SHP77 (cell line): ENCODE measurements around the gene ADH1C.
"Not testable (repeated sequence)": the region's sequence is repeated elsewhere in the genome, so short reads cannot be mapped to it uniquely, and the experiment has no call there.

ENCODE experiments used
- DNase-seq, 2 experiments: peaks; one replicate each; lab custom pipeline; 2025; lab: John Stamatoyannopoulos, UW

ADH1C gene

DNA sequence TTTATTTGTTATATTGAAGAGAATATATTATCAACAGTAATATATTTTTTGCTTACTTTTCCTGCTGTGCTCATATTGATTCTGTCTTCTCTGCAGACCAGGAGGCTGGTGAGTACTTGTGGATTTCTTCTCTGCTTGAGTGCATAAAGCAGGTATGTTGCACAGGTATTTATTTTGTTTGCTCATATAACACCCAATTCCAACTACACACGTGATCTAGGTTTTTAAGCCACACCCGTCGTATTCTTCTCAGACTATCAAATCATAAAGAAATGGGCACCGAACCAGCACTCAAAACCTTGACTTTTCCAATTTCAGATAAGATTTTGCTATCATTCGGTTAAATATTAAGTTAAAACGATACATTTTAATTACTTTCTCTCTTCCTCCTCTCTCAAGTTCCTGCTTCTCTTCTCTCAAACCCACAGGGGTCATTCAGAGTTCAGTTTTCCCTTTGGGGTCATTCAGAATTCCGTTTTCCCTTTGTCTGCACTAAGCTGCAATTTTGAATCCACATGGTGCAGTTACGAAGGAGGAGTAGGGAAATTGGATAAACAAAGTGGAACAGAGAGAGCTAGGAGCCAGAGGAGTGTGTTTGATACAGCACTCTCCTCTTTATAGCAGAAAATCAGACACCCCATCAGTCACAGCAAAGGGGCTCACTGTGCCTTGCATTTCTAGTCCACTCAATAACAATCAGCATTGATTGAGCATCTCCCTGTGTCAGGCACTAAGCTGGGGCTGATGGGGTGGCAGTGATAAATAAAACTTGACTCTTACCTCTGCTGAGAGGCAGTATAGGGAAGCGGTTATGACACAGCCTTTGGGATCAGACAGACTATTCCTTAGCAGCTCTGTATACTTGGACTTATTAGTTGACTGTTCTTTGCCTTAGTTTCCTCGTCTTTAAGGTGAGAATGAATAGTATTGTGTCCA, at the start of gene ADH1C:
TSS of gene ADH1C (minus strand) at position 145 of the 936 bp plus-strand sequence. CDS start at position 74, 71 bp downstream.
- DNase-seq = no peak

DNA sequence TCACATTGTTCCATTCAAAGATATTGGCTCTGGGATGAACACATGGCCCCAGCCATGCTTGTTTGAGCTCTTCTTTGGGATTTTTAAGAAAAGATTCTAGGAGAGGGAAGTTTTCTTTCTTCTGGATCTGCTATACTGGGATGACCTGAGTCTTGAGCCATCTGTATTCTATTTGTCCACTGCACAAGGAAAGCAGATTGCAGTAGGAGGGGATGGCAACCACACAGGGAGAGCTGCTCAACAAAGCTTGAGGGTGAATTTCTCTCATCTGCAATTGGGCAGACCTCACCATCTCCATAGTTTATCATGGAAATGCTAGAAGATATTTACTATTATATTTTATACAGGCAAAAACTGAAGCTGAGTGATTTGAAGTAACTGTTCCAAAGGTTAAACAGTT, 48.3 kb upstream of the ADH1C start:
- DNase-seq = no peak

DNA sequence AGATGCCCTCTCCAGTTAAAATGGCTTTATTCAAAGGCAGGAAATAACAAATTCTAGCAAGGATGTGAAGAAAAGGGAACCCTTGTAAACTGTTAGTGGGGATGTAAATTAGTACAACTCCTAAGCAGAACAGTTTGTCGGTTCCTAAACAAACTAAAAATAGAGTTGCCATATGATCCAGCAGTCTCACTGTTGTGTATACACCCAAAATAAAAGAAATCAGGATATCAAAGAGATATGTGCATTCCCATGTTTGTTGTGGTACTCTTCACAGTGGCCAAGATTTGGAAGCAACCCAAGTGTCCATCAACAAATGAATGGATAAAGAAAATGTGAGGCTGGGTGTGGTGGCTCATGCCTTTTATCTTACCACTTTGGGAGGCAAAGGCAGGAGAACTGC, 46.5 kb upstream of the ADH1C start:
- no peak for DNase-seq

DNA sequence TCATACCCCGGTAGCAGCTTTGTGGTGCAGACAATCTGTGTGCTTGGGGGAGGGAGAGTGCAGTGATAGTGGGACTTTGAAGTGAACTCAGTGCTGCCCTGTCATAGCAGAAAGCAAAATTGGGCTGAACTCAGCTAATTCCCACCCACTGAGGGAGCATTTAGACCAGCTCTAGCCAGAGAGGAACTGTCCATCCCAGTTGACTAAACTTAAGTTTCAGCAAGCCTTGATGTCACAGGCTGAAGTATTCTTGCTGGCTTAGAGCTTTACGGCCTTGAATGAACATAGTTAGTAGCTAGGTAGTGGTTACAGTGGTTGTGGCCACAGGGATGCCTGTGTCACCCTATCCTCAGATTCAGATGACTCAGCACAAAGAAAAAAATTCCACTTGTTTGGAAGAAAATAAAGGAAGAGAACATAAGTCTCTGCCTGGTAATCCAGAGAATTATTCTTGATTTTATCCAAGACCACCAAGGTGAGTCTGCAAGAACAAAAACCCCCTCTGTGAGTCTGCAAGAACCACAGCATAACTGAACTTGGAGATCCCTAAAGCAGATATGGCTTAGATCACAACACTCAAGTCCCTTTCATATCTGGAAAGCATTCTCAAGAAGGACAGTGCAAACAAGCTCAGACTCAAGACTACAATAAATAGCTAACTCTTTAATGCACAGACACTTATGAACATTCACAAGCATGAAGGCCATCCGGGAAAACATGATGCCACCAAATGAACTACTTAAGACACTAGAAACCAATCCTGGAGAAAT, 43.2 kb upstream of the ADH1C start:
- no peak for DNase-seq

DNA sequence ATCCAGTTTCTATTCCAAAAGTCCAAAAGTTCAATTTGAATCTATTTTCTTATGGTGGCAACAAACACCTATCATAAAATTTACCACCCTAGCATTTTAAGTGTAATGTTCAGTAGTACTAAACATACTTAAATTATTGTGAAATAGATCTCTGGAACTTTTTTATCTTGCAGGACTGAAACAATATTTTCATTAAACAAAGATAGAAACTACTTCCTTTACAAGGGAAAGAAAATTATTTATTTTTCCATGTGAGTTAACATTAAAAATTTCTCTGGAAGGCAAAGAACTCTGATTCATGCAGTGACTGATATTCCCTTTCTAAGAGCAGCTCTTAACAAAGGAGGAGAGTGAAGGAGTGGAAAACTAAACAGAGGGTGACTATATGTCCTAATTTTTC, 42.4 kb upstream of the ADH1C start:
- DNase-seq = no peak

DNA sequence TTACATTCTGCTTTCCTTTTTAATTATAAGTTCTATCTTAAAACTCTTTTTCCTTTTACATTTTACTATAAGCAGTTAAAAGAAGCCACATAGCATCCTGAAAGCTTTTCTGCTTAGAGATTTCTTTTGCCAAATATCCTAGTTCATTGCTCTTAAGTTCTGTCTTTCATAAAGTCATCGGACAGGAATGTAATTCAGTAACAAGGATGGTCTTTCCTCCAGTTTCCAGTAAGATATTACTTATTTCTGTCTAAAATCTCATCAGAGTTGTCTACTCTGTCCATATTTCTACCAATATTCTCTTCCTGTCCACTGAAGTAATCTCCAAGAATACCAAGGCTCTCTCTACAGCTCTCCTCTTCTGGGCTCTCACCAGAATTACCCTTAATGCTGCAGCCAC, 37.5 kb upstream of the ADH1C start:
- no peak for DNase-seq

DNA sequence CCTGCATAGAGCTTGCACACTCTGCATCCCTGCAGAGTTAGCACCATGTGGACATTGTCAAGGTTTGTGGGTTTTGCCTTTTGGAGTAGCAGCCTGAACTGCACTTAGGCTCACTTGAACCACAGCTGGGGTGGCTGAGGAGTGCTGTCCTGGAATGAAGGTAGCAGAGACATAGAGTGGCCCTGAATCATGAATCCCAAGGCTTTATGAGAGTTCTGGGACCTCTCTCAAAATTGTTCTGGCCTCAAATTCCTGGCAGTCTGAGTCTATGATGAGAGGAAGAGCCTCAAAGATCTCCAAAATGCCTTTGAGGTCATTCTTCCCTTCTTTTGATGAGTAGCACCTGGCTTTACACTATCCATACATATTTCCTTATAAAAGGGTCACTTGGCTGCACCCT, 37.1 kb upstream of the ADH1C start:
- no peak for DNase-seq

DNA sequence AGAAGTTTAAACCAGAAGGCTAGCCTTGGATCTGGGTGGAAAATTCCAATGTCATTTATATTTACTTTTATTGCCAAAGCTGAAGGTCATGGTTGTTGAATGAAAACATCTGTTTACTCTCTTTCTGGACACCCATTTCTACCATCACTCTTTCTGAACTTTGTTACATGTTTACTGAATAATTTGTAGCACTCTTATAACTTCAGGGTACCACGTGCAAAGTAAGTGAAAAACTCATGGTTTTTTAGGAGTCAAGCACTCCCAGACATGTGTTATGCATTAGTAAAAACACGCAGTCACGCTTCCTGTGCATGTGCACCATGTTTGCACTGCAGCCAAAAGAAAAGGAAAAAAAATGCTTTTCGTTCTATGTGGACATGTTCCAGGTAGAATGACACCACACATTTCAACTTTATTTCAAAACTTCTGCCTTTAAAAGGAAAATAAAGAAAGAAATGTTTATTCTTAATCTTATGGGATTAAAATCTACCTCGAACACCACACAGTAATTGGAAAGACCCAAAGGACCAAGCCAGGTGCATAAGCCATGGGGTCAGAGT, 31.4 kb upstream of the ADH1C start:
- DNase-seq = no peak

DNA sequence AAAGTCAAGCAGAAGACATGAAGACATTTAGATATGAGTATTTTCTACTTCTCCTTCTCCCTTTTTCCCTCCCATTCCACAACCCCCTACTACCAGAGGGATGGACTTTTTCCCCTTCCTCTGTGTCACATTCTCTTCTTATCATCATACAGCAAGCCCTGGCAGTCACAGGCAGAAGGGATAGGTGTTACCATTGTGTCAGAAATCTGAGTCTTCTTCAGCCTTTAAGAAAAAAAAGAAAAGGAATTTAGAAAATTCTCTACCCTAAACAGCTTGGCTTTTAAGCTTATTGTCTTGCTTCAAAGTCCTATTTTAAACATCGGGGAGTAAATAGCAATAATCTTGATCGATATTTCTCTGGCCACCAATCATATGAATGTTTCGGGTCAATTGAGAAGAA, 30.9 kb upstream of the ADH1C start:
- no peak for DNase-seq

DNA sequence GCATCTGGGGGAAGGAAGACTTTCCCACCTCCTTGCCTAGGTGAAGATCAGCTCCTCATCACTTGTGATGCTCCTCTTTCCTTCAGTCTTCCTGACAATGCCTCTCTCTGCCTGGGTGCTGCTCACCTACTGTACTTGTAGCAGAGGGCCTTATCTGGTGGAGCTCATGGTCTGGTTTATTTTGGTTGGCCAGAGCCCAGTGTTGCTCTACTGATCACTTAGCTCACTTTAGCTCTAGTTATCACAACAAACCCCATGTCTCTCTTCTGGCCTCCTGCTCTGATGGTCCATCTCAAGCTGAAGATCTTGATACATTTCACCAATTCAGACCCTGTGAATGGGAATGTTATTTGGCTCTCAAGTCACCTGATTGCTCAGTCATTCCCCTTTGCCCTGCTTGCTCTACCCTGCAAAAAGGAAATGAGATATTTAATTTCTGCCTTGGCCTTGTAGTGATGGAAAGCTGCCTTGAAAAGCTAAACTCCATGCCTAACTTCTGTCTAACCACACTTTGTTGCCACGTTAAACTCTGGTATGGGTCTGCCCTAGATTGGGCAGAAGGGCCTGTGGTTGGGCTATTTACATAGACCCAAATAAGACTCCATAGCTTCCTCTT, 30.3 kb upstream of the ADH1C start:
- DNase-seq = no peak

DNA sequence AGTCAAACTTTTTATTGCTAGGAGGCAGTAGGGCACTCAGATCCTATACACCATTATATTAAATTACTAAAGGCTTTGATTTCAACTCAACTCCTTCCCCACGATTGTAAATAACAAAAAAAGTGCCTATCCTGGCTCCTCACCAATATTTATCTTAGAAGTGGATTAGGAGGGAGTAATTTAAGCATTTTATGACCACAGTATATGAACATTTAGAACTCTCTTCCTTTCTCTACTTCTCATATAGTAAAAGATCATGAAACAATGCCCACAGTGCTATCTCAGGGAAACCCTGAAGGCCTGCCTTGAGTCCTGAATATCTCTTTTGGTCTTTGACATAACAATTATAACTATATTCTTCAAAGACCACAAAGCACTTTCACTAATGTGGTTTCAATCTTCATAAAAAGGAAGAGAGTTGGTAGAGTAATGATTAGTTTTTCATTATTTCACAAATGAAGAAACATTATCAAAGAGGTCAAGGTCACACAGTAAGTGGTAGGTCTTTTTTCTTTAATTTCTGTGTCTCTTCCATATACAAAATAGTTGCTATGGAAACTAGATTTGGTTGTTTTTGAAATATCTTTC, 29.1 kb upstream of the ADH1C start:
- DNase-seq = no peak

DNA sequence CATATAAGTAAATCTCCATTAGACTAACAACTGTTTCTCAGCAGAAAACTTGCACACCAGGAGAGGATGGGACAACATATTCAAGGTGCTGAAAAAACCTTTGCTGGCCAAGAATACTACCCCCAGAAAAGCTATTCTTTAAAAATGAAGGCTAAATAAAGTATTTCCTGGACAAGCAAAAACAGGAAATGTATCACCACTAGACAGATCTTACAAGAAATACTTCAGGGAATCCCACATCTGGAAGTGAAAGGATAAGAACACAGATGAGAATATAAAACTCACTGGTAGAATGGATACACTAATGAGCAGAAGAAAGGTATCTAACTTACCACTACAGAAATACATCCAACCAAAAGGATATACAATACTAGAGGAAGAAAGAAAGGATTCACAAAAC, 27.0 kb upstream of the ADH1C start:
- DNase-seq = no peak

DNA sequence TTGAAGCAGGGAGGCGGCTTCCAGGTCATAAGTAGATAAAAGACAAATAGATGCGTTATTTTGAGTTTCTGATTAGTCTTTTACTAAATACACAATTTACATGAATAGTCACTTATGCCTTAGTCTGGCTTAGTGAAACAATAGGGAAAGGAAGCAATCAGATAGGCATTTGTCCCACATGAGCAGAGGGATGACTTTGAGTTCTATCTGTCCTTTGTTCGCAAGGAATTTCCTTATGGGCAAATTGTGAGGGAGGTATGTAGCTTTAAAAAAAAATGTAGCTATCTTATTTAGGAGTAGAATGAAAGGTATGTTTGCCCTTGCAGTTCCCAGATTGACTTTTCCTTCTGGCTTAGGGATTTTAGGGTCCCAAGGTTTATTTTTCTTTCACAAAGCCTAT, 26.3 kb upstream of the ADH1C start:
- no peak for DNase-seq

DNA sequence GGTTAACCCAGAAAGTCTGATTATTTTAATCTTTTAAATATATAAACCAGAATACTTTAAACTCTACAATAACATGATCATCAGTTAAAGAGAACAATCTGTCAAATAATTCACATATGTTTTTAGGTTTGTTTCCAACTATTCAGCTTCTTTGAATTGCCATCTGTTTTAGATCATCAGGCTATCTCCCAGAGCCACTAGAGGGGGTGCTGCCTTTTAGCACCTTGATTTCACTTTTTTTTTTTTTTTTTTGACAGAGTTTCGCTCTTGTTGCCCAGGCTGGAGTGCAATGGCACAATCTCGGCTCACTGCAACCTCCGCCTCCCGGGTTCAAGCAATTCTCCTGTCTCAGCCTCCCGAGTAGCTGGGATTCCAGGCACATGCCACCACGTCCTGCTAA, 24.8 kb upstream of the ADH1C start:
- not testable (repeated sequence) for DNase-seq

DNA sequence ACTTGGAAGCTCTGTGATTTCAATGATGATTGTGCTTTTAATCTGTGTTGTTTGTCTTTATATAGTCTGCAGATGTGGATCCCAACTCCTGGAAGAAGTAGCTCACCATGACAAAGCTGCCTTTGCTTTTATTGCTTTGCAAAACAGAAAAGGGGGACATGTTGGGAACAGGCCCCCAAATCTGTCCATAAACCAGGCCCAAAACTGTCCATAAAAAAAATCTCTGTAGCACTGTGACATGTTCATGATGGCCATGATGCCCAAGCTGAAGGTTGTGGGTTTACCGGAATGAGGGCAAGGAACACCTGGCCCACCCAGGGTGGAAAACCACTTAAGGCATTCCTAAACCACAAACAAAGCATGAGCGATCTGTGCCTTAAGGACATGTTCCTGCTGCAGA, 19.9 kb upstream of the ADH1C start:
- not testable (repeated sequence) for DNase-seq

DNA sequence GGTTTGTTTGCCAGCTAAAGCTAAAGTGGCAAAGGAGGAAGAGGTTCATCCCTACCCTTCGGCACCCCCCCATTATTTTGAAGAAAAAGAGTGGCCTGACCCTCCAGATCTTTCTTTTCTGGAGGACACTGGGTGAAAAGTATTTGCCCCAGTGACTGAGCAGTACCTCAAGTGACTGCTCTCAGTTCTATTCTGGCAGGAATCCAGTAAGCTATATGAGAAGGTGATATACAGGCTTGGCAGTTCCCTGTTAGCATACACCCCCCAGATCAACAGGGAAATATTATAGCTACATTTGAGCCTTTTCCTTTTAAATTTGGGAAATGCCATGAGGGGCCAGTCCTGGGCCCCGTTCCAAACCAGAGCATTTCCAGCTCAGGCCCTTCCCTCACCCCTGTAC, 15.3 kb upstream of the ADH1C start:
- not testable (repeated sequence) for DNase-seq

DNA sequence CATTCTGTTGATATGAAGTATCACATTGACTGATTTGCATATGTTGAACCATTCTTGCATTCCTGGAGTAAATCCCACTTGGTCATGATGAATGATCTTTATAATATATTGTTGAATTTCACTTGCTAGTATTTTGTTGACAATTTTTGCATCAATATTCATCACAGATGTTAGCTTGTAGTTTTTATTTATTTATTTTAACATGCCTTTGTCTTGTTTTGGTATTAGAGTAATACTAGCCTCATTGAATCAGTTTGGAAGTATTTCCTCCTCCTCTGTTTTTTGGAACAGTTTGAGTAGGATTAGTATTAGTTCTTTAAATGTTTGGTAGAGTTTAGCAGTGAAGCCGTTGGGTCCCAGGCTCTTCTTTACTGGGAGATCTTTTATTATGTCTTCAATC, 13.9 kb upstream of the ADH1C start:
- no peak for DNase-seq

DNA sequence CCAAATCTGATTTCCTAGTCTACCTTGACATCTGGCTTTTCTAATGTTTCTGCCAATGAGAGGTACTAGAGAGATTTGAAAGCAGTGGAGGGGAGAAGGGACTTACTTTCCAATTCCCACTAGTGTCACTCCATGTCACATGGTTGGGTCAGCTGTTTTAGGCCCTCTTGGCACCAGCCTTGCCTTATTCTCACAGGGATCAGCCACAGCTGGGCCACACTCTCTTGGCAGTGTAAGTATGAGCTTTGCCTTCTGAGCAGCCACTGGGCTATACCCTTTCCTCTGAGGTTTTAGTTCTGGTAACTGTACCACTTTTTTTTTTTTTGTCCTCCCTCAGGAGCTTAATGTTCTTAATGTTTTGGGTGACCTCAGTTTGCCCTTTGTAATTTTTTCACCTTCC, 10.2 kb upstream of the ADH1C start:
- no peak for DNase-seq

DNA sequence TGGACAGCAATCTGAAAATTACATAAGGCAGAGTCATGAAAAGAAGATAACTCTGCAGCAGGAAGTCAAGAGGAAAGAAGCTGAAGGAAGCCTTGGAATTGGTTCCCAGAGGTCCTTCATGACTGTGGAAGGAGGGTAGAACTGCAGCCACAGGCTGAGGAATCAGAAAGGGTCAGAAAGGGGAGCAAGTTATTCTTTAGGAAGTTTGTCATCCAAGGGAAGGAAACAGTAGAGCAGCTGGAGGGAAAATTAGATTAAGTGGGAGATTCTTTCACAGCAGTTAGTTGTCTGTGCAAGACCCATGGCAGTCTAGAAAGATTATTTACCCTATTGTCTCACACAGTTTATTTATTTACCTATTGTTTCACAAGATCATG, 9.3 kb upstream of the ADH1C start:
- DNase-seq = no peak

DNA sequence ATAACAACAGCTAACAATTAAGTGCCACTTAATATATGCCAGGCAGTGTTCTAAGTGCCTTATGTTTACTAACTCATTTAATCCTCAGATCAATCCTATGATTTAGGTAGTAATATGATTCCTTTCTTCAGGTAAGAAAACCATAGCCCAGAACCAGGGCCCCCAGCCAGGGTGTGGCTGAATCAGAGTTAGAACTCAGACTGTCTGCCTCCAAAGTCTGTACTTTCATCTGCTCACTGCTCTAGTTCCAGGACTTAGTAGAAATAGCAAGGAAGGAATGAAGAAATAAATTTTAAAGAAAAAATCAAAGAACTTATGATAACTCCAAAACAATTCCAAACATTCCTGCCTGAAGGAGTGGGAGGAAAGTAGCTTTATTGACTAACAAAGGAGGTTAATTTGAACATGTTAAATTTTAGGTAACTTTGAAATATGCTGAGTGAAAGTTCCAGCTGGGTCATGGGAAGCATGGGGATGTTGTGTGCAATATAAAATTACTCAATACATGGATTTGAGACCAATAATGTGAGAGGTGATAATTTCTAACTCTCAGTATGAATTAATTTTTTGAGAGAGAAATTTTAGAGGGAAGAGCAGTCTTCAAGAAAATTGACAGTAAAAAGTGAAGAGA, 8.8 kb upstream of the ADH1C start:
- DNase-seq = no peak

DNA sequence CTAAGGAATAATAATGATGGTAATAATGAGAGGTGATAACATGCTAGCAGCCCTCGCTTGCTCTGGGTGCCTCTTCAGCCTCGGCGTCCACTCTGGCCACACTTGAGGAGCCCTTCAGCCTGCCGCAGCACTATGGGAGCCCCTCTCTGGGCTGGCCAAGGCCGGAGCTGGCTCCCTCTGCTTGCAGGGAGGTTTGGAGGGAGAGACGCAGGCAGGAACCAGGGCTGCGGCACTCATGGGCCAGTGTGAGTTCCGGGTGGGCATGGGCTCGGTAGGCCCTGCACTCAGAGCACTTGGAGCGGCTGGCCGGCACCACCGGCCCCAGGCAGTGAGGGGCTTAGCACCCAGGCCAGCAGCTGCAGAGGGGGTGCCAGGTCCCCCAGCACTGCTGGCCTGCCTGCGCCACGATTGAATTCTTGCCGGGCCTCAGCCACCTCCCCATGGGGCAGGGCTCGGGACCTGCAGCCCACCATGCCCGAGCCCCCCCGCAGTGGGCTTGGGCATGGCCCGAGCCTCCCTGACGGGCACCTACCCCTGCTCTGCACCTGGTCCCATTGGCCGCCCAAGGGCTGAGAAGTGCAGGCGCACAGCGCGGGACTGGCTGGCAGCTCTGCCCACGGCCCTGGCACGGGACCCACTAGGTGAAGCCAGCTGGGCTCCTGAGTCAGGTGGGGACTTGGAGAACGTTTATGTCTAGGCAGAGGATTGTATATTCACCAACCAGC, 7.1 kb upstream of the ADH1C start:
- no peak for DNase-seq
